Measurements from ENCODE around the gene CYB5B. TPM values are rescaled to one million over a fixed set of nuclear protein-coding genes. Genes with fewer than 3 reads are reported as not detected.
"Not testable (repeated sequence)": the region's sequence is repeated elsewhere in the genome, so short reads cannot be mapped to it uniquely, and the experiment has no call there.

The CYB5B gene
- total and polyA plus RNA-seq, 5 donors from 2014 or later = 52.7 to 213 (median 187) TPM

DNA sequence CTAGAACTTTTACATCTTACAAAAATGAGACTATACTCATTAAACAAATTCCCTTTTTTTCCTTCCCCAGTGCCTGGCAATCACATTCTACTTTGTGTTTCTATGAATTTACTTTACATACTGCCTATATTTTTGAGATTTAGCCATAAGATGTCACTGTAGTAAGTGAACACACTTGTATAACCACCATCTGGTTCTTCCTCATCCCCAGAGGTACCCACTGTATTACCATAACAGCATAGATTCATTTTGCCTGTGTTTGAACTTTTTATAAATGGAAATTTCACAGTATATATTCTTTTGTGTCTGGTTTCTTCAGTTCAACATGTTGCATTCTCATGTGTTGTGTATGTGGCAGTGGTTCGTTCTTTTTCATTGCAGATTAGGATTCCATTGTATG lies 15.8 kb downstream of the CYB5B start:
- peaks cover 47% of the 10 kb centered on the region for H3K4me1 ChIP-seq (ENCODE audit: control insufficient read depth, insufficient read depth, low read length, poor library complexity, severe bottlenecking)
- H3K9me3 ChIP-seq (ENCODE audit: control insufficient read depth in 2 of 2, low read length in 2 of 2) = no peaks in the 10 kb centered on the region
- peak overlapping the region; percentile 19 for H3K27ac ChIP-seq (ENCODE audit: insufficient read depth, low read length, poor library complexity, severe bottlenecking)
- DNase-seq (no peak), ATAC-seq (ENCODE audit: low read depth in 2 of 2) (no peak)
- H3K4me1 Mint-ChIP-seq = peaks cover 50 to 78% (median 62%) of the 10 kb centered on the region in 4 donors
- H3K9me3 Mint-ChIP-seq = no peaks in the 10 kb centered on the region
- no peaks in the 10 kb centered on the region for H3K27me3 ChIP-seq (ENCODE audit: control insufficient read depth, insufficient read depth, low read length)
- H3K27me3 Mint-ChIP-seq = peaks cover 4% of the 10 kb centered on the region
- peaks cover 7% of the 10 kb centered on the region for H3K36me3 ChIP-seq (ENCODE audit: control insufficient read depth, insufficient read depth, low read length)
- peak overlapping the region; percentile 36 to 76 (median 68) for H3K27ac Mint-ChIP-seq
- H3K36me3 Mint-ChIP-seq = peaks cover 13% of the 10 kb centered on the region
- peak overlapping the region in 2 of 4 donors; percentile 1 to 23 for H3K4me3 Mint-ChIP-seq
- peak overlapping the region; percentile 31 for H3K4me3 ChIP-seq (ENCODE audit: low read depth, low read length)

DNA sequence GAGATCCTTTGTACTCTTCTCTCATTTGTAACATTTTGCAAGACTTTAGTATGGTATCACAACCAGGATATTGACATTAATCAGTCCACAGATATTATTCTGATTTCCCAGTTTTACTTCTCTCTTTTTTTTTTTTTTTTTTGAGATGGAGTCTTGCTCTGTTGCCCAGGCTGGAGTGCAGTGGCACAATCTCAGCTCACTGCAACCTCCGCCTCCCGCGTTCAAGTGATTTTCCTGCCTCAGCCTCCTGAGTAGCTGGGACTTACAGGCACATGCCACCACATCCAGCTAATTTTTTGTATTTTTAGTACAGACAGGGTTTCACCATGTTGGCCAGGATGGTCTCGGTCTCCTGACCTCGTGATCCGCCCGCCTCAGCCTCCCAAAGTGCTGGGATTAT lies 16.6 kb downstream of the CYB5B start:
- not testable (repeated sequence) for H3K9me3 ChIP-seq (ENCODE audit: control insufficient read depth in 2 of 2, low read length in 2 of 2); ATAC-seq (ENCODE audit: low read depth in 2 of 2); DNase-seq; H3K27ac ChIP-seq (ENCODE audit: insufficient read depth, low read length, poor library complexity, severe bottlenecking); H3K9me3 Mint-ChIP-seq; H3K27me3 Mint-ChIP-seq; H3K27me3 ChIP-seq (ENCODE audit: control insufficient read depth, insufficient read depth, low read length); H3K36me3 ChIP-seq (ENCODE audit: control insufficient read depth, insufficient read depth, low read length); H3K4me3 ChIP-seq (ENCODE audit: low read depth, low read length)
- Mint-ChIP-seq H3K4me3 (peak overlapping the region in 2 of 4 donors; percentile 9 to 23), H3K36me3 (peaks cover 13% of the 10 kb centered on the region), H3K4me1 (peaks cover 49 to 76% (median 59%) of the 10 kb centered on the region in 4 donors), H3K27ac (peak overlapping the region; percentile 68 to 77 (median 72))
- H3K4me1 ChIP-seq (ENCODE audit: control insufficient read depth, insufficient read depth, low read length, poor library complexity, severe bottlenecking) = peaks cover 47% of the 10 kb centered on the region

DNA sequence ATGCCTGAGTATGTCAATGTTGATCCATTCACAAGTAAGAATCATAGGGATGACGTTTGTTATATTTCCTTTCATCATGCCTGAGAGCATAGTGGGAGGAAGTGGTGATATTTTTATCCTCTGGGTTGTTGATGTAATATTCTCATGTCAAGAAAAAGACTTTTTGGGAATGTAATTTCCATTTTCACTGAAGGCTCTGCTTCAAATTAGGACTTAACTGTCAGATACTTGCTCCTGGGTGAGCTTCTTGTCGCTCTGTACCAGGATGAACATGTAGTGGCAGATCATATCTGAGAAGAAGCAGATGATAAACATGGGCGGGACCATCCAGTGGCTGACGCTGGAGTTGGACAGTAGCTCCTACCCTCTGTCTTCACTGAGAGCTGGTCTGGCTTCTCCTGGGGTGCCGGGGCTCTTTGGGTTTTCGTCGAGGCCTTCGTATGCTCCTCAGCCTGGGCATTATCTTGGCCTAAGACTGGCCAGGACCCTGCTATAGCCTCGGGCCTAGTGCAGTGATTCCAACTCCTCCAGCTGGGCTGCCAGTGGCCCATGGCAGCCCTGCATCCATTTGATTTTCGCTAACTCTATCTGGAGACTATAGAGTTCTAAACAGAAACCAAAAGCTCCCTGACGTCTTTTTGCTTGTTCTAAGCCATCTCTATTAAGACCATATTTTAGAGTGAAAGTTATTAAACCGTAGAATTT lies 19.7 kb downstream of the CYB5B start:
- no peaks in the 10 kb centered on the region for H3K9me3 Mint-ChIP-seq
- H3K27me3 ChIP-seq (ENCODE audit: control insufficient read depth, insufficient read depth, low read length) = no peaks in the 10 kb centered on the region
- H3K9me3 ChIP-seq (ENCODE audit: control insufficient read depth in 2 of 2, low read length in 2 of 2) = no peaks in the 10 kb centered on the region
- H3K27ac Mint-ChIP-seq = peak overlapping the region; percentile 98 to 100 (median 99)
- peak overlapping the region; percentile 82 to 97 (median 88) for H3K4me3 Mint-ChIP-seq
- DNase-seq = peak; percentile 13 to 62 (median 55)
- H3K4me3 ChIP-seq (ENCODE audit: low read depth, low read length) = peak overlapping the region; percentile 81
- H3K4me1 ChIP-seq (ENCODE audit: control insufficient read depth, insufficient read depth, low read length, poor library complexity, severe bottlenecking) = peaks cover 37% of the 10 kb centered on the region
- H3K36me3 Mint-ChIP-seq = peaks cover 28% of the 10 kb centered on the region
- ATAC-seq (ENCODE audit: low read depth in 2 of 2) = peak; percentile 64 to 77
- H3K4me1 Mint-ChIP-seq = peaks cover 27 to 69% (median 44%) of the 10 kb centered on the region in 4 donors
- H3K36me3 ChIP-seq (ENCODE audit: control insufficient read depth, insufficient read depth, low read length) = peaks cover 19% of the 10 kb centered on the region
- peak overlapping the region; percentile 89 for H3K27ac ChIP-seq (ENCODE audit: insufficient read depth, low read length, poor library complexity, severe bottlenecking)
- peaks cover 4% of the 10 kb centered on the region for H3K27me3 Mint-ChIP-seq

DNA sequence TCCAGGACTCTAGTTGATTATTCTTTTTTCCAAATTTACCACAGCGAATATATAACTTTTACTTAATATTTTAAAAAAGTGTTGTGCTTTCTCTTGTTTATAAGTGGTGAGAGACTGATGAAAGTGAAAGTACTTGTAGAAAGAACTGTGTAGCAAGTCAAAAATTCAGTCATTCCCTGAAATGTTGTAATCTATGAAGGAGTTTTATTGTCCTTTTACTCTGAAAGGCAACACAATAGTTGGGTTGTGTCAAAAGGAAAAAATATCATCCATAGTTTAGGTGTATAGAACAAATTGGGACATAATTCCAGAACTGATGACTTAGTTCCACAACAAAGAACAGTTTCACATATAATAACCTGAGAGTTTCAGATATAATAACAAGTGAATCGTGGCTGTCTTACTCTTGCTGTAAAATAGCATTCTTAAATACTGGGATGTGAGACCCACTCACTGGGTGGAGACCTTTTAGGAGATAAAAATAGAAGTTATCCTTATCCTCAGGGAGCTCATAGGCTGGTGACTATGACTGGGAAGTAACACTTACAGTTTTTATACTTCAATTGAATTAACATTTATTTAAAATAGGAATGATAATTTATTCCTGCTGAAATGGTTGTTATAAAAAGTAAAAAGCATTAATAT lies 20.6 kb downstream of the CYB5B start:
- no peaks in the 10 kb centered on the region for H3K9me3 Mint-ChIP-seq
- Histone ChIP-seq H3K27me3 (ENCODE audit: control insufficient read depth, insufficient read depth, low read length) (no peaks in the 10 kb centered on the region), H3K27ac (ENCODE audit: insufficient read depth, low read length, poor library complexity, severe bottlenecking) (peak overlapping the region; percentile 89), H3K36me3 (ENCODE audit: control insufficient read depth, insufficient read depth, low read length) (peaks cover 19% of the 10 kb centered on the region), H3K4me3 (ENCODE audit: low read depth, low read length) (peak overlapping the region; percentile 81), H3K9me3 (ENCODE audit: control insufficient read depth in 2 of 2, low read length in 2 of 2) (no peaks in the 10 kb centered on the region), H3K4me1 (ENCODE audit: control insufficient read depth, insufficient read depth, low read length, poor library complexity, severe bottlenecking) (peaks cover 37% of the 10 kb centered on the region)
- ATAC-seq (ENCODE audit: low read depth in 2 of 2) (no peak), DNase-seq (peak in 2 of 3 donors; percentile 30)
- peaks cover 30 to 72% (median 47%) of the 10 kb centered on the region in 4 donors for H3K4me1 Mint-ChIP-seq
- peaks cover 4% of the 10 kb centered on the region for H3K27me3 Mint-ChIP-seq
- H3K36me3 Mint-ChIP-seq = peaks cover 35% of the 10 kb centered on the region
- H3K4me3 Mint-ChIP-seq = peak overlapping the region; percentile 82 to 97 (median 88)
- peak overlapping the region; percentile 98 to 100 (median 99) for H3K27ac Mint-ChIP-seq

DNA sequence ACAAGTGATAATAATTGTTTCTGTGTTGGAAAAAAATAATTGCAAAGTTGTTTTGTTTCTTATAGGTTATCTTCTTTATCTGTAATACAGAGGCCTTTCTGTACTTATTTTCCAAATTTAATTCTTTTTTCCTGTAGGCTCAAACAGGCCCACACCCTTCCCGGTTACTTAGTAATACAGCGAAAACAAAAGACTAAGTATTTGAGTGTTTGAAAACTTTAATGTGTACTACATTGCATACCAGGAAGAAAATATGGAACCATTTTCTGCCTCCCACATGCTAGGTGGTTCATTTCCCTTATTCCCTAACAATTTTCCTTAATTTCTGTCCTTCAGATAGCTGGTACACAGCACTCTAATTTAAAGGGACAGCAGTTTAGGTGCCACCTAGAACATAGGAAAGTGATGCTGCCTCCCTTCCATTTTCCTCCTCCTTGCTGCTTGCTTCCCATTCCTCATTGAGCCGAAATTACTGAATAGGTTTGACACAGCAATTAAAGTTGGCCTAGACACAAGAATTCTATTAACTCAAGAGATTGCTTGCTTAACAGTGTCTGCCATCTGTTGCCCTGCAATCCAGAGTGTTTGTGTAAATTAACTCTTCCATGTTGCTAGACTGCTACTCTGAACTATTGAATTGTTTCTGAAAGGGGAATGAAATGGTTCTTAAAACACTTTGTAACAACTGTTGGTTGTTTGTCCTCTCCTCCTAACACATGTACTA lies 24.2 kb downstream of the CYB5B start:
- DNase-seq (no peak), ATAC-seq (ENCODE audit: low read depth in 2 of 2) (no peak)
- Mint-ChIP-seq H3K4me1 (peaks cover 26 to 63% (median 43%) of the 10 kb centered on the region in 4 donors), H3K27ac (peak overlapping the region; percentile 35 to 58 (median 43)), H3K4me3 (peak overlapping the region in 2 of 4 donors; percentile 1 to 18), H3K9me3 (no peaks in the 10 kb centered on the region), H3K27me3 (peaks cover 4% of the 10 kb centered on the region), H3K36me3 (peaks cover 36% of the 10 kb centered on the region)
- H3K9me3 ChIP-seq (ENCODE audit: control insufficient read depth in 2 of 2, low read length in 2 of 2) = no peaks in the 10 kb centered on the region
- H3K27ac ChIP-seq (ENCODE audit: insufficient read depth, low read length, poor library complexity, severe bottlenecking) = no peak overlapping the region
- no peaks in the 10 kb centered on the region for H3K27me3 ChIP-seq (ENCODE audit: control insufficient read depth, insufficient read depth, low read length)
- peaks cover 19% of the 10 kb centered on the region for H3K36me3 ChIP-seq (ENCODE audit: control insufficient read depth, insufficient read depth, low read length)
- H3K4me3 ChIP-seq (ENCODE audit: low read depth, low read length) = no peak overlapping the region
- peaks cover 25% of the 10 kb centered on the region for H3K4me1 ChIP-seq (ENCODE audit: control insufficient read depth, insufficient read depth, low read length, poor library complexity, severe bottlenecking)

DNA sequence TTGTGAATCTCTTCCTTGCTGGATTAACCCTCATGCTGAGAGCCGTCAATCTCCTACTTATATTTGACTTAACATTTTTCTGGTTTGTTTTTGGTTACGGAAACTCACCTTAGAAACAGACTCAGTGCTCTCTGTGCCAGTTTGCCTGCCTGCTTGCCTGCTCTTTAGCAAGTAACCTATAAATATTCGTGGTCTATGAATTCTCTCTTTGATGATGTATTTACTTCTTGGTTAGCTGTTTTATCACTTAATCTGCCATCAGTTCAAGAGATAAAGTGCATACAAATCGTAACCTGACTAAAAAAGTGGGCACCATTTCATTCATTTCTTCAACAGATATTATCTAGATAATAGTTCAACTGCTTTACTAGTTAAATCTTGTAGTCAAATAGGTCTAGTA lies 26.7 kb downstream of the CYB5B start:
- Mint-ChIP-seq H3K27ac (peak overlapping the region; percentile 83 to 98 (median 87)), H3K36me3 (peaks cover 47% of the 10 kb centered on the region), H3K4me1 (peaks cover 11 to 64% (median 43%) of the 10 kb centered on the region in 4 donors), H3K4me3 (peak overlapping the region in 3 of 4 donors; percentile 27 to 43 (median 38)), H3K27me3 (no peaks in the 10 kb centered on the region), H3K9me3 (no peaks in the 10 kb centered on the region)
- peak in 1 of 3 donors; percentile 31 for DNase-seq
- Histone ChIP-seq H3K27ac (ENCODE audit: insufficient read depth, low read length, poor library complexity, severe bottlenecking) (peak overlapping the region; percentile 68), H3K4me3 (ENCODE audit: low read depth, low read length) (peak overlapping the region; percentile 61), H3K36me3 (ENCODE audit: control insufficient read depth, insufficient read depth, low read length) (peaks cover 21% of the 10 kb centered on the region), H3K9me3 (ENCODE audit: control insufficient read depth in 2 of 2, low read length in 2 of 2) (no peaks in the 10 kb centered on the region), H3K4me1 (ENCODE audit: control insufficient read depth, insufficient read depth, low read length, poor library complexity, severe bottlenecking) (peaks cover 9% of the 10 kb centered on the region), H3K27me3 (ENCODE audit: control insufficient read depth, insufficient read depth, low read length) (no peaks in the 10 kb centered on the region)
- peak; percentile 14 to 60 for ATAC-seq (ENCODE audit: low read depth in 2 of 2)

DNA sequence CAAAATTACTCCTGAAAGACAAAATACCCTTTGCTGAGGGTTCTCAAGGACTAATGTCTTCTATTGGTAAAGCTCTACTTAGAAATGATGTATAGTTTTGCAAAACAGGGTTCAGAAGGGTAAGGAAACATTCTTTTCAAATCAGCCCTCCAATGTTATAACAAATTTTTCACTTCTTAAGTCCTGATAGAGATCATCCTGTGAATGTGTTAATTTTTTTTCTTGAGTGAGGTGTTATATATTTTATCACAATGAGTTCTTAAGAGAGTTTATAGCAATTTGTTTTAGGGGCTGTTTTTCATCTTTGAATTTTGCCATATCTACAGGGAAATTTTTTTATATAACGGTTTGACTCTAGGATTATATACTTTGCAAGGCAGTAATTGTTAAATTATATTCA lies 29.5 kb downstream of the CYB5B start:
- Mint-ChIP-seq H3K36me3 (peaks cover 37% of the 10 kb centered on the region), H3K9me3 (no peaks in the 10 kb centered on the region), H3K27ac (peak overlapping the region in 1 of 3 donors; percentile 79), H3K27me3 (no peaks in the 10 kb centered on the region), H3K4me3 (no peak overlapping the region), H3K4me1 (peaks cover 28 to 67% (median 44%) of the 10 kb centered on the region in 4 donors)
- Histone ChIP-seq H3K9me3 (ENCODE audit: control insufficient read depth in 2 of 2, low read length in 2 of 2) (no peaks in the 10 kb centered on the region), H3K27me3 (ENCODE audit: control insufficient read depth, insufficient read depth, low read length) (no peaks in the 10 kb centered on the region), H3K4me3 (ENCODE audit: low read depth, low read length) (no peak overlapping the region), H3K4me1 (ENCODE audit: control insufficient read depth, insufficient read depth, low read length, poor library complexity, severe bottlenecking) (peaks cover under 1% of the 10 kb centered on the region), H3K27ac (ENCODE audit: insufficient read depth, low read length, poor library complexity, severe bottlenecking) (no peak overlapping the region), H3K36me3 (ENCODE audit: control insufficient read depth, insufficient read depth, low read length) (peaks cover 5% of the 10 kb centered on the region)
- DNase-seq = no peak
- ATAC-seq (ENCODE audit: low read depth in 2 of 2) = no peak
